HT1080 (cell line): Measurements from ENCODE around the gene ETFB. TPM values are rescaled to one million over a fixed set of nuclear protein-coding genes. Genes with fewer than 3 reads are reported as not detected.

Experiments
- DNase-seq: peaks from one replicate; pipeline ENCODE4 v3.0.0-alpha.2; 2015; ENCODE audit warnings: low read depth
- total RNA-seq: library from RNA; depleted of rRNA; stranded (reverse); fragments of >200 nt; shearing (Covaris generic); gene quantifications from 2 replicates; pipeline ENCODE4 v1.2.3, GENCODE V29; 2014

Gene ETFB
- total RNA-seq, 1 experiment from 2014 or later: 68.4 TPM

DNA sequence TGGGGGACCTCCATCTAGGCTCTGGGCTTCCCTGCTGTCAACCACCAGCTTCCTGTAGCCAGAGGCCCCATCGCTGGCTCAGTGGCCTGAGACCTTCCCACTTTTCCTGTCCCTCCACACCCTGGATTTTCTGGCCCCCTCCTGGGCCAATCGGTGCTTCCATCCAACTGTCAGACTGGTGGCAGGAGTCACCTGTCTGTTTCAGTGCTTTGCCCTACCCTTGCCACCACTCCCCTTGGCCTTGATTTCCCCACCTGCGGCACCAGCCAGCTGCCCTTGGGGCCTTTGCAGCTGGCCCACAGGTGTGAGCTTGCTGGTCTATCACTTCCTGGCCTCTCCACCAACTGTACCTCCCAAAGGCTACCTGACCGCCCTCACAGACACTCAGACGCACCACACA is 36.8 kb downstream of the ETFB start:
- DNase-seq: no peak

DNA sequence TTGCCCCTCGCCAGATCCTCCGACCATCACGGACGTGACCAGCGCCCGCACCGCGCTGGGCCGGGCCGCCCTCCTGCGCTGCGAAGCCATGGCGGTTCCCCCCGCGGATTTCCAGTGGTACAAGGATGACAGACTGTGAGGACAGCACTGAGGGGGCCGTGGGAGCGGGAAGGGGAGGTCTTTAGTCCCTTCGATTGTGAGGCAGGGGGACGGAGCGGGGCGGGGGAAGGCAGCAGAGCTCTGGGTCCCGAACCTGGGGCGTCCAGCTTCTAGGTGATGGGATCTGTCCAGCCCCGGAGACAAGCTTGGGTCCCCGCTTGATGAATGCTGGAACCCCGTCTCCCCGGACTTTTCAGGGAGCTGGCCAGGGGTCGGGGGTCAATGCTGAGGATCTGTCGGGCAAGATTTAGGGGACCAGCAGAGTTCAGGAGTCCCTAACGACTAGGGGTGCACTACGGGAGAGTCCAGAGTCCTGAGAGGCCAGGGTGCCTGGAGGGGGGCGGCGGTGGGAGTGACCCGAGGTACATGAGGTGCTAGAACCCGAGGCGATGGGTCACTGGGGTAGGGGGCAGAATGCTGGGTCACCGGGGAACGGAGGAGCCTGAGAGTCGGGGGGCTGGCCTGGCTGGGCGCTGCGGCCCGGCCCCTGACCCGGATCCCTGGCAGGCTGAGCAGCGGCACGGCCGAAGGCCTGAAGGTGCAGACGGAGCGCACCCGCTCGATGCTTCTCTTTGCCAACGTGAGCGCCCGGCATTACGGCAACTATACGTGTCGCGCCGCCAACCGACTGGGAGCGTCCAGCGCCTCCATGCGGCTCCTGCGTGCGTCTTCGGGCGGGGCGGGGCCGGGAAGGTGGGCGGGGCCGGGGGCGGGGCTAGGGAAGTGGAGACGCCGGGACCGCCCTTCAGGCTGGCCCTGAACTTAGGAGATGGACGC is 38.9 kb downstream of the ETFB start:
- DNase-seq: no peak

DNA sequence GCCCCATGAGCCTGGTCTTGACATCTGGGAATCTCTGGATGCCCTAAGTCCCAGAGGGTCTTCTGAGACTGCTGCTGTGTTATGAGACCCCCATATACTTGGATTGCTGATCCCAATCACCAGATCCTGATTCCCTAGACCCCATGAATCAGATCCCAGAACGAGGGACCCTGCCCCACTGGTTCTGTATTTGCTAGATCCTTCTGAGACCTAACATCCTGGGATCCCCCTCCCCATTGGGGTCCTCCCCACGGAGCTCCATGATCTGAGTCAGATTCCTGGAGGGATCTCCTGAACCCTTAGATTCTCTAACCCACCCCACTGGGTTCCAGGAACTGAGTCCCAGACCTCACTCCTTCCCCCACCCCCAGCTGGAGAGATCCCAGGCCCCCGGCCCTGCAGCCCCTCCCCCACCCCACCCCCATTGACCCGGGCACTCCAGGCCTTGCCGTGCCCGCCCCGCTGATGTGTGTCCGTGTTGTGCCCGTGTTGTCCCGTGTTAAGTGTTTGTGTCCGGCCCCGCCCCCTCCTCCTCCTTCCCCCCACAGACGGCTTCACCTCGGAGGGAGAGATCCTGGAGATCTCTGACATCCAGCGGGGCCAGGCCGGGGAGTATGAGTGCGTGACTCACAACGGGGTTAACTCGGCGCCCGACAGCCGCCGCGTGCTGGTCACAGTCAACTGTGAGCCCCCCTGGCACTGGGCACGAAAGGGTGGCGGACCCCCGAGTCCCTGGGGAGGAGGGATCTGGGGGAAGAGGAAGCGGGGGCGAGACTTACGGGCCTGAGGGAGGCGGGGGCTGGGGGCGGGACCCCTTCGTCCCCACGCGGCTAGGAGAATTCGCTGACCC is 39.7 kb downstream of the ETFB start:
- DNase-seq: no peak

DNA sequence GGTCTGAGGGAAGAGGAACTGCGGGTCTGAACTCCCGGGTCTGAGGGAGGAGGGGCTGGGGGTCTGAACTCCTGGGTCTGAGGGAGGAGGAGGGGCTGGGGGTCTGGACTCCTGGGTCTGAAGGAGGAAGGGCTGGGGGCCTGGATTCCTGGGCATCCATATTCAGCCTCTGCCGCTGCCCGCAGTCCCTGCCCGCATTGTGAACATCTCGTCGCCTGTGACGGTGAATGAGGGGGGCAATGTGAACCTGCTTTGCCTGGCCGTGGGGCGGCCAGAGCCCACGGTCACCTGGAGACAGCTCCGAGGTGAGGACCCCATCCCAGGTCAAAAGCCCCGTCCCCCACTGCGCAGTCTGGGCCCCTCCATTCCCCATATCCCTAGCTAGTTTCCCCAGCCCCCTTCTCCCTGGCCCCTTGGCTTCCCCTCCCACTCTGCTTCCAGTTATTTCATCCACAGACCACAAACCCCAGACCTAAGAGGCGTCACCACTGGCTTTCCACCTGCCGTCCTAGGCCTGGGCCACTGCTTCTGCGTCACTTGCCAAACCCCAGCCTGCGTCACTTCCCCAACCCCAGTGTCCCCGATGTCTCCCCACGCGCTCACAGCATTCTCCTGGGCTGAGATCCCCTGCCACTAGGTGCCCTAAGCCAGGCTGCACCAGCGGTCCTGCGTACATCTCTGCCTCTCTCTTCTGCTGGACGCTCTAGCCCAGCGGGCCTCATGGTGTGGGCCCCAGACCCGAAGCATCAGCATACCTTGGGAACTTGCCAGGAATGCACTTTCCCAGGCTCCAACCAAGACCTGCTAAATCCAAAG is 40.8 kb downstream of the ETFB start:
- DNase-seq: no peak

DNA sequence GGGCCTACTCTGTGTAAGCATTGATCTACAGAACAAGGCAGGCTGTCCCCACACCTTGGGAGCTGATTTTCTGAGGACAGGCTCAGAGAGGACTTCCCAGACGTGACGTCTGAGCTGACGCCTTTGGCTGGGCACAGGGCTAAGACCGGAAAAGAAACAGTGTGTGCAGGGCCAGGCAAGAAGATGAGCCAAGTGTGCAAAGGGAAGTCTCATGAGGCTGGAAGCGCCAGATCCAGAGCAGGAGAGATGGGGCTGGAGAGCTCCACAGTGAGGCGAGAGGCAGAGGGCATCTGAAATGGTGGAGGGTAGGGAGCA is 42.1 kb downstream of the ETFB start:
- no peak for DNase-seq

DNA sequence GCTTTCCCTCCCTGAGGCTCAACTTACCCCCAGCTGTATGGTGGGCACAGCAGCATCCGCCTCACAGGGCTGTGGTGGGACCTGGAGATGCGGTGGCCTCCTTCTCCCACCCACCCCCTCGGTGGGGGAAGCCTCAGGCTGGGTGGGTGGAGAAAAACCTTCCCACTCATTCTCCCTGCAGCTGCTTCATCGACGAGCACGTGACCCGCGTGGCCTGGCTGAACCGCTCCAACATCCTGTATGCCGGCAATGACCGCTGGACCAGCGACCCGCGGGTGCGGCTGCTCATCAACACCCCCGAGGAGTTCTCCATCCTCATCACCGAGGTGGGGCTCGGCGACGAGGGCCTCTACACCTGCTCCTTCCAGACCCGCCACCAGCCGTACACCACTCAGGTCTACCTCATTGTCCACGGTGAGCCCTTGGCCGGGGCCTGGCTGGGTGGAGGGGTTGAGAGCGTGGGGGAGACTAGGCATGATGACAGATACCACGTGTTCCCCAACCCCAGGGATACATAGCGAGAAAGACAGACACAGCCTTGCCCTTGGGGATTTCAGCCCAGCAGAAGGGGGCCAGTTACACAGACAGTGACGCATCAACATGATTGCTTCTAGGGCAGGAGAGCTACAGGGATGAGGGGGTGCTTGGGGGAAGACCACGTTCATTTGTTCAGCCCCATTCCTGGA is 42.6 kb downstream of the ETFB start:
- DNase-seq: no peak

DNA sequence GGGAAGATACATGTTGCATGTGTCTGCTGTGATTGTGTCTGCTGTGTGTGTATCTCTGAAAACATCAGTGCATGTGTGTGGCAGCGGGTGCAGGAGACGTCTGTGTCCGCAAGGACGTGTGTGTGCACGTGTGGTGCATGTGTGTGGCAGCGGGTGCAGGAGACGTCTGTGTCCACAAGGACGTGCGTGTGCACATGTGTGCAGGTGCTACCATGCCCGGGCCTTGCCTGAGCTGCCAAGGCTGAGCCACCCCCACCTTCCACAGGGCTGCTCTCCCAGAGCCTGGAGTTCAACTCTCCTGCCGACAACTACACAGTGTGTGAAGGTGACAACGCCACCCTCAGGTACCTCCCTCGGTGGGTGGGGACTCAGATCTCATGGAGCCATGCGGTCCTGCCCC is 44.4 kb downstream of the ETFB start:
- no peak for DNase-seq

DNA sequence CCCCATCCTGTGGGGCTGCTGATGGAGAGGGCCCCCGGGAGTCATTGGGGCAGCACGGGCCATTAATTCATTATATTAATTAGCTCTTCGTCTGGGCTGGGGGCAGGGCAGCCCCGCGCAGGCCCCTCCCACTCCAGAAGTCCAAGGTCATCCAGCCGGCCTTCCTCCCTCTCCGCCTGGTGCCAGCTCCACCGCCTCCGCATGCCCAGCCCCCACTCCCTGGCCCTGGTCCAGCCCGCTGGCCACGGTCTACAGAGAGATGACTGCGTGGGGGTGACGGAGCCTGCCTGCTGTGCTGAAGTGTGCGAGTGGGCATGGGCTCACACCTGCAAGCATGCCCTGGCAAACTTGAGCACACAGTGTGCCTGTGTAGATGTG is 45.9 kb downstream of the ETFB start:
- DNase-seq: no peak

DNA sequence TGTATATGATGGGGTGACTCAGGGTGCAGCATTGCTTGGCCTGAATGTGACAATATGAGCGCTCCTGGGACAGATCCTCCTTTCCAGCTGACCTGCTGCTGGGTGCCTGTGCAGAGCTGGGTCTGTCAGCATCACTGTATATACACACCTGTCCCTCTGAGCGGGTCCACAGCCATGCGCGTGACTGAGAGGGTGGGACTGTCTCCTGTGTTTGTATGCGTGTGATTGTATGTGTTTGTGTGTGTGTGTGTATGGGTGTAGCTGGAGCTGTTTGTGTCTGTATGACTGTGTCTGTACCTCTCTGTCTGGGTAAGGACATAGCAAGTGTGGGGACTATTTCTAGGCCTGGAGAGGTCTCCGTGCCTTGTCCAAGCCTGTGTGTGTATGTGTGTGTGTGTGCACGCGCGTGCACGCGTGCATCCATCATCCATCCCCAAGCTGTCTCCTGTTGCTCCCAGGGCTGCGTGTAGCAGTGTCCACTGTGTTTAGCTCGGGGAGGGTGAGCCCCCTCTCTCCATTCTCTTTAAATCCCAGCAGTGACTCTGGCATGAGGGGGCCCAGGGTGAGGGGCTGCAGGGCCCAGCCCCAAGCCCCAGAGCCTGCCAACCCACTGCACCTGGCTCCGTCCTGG is 46.4 kb downstream of the ETFB start:
- no peak for DNase-seq

DNA sequence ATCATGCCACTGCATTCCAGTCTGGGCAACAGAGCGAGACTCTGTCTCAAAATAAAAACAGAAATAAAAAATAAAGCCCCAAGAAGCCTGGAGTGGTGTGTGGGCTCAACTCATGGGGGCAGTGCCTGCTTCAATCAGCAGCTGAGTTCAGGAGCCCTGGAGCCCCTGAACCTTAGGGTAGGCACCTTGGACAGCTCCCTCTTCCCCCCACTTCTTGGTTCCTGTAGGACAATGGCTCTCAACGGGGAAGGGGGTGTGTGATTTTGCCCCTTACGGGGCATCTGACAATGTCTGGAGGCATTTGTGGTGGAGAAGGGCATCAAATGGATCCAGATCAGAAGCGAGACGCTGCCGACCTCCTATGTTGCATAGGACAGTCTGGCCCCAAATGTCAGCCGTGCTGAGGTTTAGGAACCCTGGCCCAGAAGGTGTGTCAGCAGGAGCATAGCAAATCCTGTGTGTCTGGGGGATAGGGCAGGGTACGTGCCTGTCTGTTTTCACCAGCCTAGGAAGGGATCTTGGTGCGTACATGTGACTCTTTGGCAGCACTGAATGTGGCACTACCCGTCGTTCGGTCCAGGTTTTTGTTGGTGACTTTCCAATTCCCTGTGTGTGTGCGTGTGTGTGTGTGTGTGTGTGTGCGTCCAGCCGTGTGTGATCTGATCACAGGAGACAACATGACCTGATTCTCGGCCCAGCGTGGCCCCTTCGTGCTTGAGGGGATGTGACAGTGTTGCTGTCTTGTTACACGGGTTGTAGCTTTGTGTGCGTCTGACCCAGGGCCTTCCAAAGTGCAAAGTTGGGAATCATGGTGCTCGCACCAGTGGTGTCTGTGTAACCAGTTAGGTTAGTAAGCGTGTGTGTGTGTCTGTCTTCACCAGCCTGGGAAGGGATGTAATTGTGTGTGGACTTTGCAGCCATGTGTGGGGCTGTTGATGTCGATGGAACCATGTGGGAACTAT is 47.2 kb downstream of the ETFB start:
- DNase-seq: no peak

DNA sequence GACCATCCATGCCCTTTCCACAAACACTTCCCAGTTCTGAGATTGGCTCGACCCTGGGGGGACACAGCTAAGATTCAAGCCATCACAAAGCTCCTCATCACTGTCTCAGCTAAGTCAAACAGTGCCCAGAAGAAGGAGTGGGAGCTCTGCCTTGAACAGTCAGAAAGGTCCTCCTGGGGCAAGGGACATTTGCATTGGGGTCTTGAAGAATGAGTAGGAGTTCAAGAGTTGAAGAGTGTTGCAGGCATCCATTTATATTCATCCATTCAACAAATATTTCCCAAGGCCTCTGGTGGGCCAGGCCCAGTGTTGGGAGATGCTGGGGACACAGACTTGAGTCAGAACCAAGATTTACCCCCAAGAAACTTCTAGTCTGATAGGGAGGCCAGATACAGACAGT is 48.2 kb downstream of the ETFB start:
- no peak for DNase-seq

DNA sequence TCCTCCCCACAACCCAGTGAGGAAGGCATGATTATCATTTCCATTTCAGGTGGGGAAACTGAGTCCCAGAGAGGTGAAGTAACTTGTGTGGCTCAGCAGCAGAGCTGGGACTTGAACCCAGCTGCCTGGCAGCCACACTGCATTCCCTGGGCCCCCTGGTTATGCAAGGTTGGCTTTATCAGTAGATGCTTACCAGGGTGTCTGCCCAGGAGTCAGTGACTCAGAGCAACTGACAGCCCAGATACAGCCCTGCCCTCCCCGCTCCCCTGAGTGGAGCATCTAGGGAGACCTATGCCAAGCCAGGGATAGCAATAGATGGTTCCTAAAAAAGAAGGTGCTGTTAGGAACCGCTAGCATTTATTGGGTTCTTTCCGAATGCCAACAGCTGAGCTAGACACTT is 48.8 kb downstream of the ETFB start:
- DNase-seq: no peak

DNA sequence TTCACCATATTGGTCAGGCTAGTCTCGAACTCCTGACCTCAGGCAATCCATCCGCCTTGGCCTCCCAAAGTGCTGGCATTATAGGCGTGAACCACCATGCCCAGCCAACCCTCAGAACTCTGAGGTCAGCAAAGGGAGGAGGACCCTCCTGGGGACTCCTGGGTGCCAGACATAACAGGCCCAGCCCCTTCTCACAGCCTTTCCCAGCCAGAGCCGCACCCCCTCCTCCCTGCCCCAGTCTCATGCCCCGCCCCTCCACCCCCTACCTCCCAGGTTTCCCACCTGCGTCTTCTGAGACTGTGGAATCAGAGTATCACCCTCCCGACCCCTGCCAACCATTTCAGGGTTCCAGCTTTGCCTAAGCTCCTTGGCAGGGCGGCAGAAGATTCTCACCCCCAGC is 49.5 kb downstream of the ETFB start:
- no peak for DNase-seq

DNA sequence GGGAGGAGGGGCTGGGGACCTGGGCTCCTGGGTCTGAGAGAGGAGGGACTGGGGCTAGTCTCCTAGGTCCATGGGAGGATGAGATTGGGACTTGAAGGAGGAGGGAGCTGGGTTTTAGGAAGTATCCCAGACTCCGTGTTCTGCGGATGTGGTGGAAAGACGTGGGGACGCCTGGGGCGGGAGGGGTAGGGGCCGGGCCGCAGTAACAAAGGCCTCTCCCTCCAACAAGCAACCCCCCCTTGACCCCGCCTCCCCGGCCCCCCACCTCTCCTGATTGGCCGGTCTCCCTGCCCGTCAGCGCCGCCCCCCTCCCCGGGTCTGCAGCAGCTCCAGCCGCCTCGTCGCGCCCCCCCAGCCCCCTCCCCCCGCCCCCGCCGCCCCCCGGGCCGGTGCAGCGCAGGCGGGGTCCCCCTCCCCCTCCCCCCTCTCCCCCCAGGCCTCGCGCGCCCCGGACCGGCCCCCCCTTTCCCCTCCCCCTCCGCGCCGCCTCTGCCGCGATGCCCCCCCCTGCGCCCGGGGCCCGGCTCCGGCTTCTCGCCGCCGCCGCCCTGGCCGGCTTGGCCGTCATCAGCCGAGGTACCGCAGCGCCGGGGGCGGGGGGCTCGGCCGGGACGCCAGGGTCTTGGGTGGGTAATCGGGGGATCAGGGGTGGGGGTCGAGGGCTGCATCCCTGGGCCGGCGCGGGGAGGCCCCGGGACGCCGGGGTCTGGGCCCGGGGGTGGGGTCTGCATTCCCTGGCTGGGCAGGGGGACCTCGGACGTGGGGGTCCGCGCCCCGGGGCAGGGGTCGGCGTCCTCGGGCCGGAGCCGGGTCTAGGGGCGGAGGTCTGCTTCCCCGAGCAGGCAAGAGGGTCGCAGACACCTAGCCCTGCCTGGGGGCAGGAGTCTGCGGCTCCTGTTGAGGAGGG is 54.6 kb downstream of the ETFB start, which contains the start of gene IGLON5:
Gene IGLON5, plus strand, starts transcription at position 294 of the 907 bp plus-strand sequence. Its CDS starts 204 bp downstream, at position 498.
- no peak for DNase-seq

DNA sequence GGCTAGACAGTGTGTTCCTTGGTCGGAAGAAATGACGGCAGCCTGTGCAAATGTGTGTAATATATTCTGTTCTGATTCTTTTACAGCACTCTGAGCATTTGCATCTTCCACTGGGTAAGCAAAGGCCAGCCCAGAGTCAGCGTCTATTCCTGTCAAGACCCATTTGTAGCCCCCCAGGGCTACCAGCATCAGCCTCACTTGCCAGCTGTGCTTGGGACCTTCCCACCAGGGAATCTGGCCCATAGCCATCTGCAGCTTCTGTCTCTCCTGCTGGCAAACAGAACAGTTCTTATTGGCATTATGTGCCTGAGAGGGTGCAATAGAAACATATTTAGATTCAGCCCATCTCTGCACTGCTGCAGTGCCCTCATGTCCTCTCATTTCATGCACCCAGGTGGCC is 60.7 kb downstream of the ETFB start:
- DNase-seq: no peak

DNA sequence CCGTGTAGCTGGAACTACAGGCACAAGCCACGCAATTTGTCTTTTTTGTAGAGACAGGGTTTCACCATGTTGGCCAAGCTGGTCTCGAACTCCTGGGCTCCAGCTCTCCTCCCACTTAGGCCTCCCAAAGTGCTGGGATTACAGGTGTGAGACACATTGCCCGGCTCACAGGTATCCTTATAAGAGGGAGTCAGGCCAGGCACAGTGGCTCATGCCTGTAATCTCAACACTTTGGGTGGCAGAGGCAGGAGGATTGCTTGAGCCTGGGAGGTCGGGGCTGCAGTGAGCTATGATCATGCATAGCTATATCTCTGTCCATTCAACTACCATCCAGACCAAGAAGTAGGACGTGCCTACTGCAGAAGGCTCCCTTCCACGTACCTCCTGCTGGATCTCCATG is 64.9 kb downstream of the ETFB start:
- no peak for DNase-seq

DNA sequence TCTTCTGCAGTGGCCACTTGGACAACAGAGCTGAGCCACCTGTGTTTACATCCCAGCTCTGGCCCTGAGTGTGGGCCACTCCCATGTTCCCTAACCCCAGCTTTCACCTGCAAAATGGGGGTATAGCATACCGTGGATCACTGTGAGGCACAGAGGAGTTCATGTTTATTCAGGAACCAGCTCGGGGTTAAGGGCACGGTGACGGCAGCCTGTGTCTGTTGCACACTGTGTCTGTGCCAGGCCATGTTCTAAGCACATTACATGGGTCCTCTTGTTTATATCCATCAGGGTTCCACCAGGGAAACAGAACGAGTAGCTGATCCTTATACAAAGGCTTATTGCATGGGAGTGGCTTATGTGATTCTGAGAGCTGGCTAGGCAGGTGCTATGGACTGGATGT is 68.8 kb downstream of the ETFB start:
- no peak for DNase-seq

DNA sequence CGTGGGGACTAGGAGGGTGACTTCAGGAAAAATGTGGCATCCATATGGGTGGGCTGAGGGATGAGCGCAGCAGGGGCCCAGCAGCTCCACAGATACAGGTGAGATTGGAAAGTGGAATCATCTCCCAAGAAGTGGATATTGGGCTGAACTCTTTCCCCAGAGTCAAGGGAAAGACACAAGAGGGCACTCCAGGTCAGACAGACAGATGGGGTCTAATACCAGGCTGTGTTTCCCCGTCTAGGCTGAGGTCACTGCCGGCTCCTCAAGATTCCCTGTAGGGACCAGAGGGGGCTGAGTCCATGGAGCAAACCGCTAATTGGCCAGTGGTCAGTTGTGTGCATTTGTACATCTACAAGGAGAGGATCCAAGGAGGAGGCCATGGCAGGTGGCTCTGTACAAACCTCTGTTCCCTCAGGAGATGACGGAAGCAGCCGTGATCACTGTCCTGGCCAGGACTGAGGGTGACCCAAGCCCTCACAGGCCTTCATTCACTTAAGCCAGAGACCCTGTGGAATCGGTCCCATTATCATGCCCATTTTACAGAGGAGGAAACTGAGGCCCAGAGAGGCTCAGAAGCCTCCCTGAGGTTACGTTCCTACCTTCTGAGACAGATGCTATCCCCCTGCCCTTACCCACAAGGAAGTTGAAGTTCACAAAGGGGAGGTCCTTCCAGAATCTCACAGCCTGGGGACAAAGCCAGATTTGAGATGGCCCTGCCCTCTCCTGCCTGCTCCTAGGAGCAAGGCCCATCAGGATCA is 69.7 kb downstream of the ETFB start:
- DNase-seq: no peak
